ENCODE data around the gene LIPG.
"Not testable (repeated sequence)": the region's sequence is repeated elsewhere in the genome, so short reads cannot be mapped to it uniquely, and the experiment has no call there.

LIPG gene

DNA sequence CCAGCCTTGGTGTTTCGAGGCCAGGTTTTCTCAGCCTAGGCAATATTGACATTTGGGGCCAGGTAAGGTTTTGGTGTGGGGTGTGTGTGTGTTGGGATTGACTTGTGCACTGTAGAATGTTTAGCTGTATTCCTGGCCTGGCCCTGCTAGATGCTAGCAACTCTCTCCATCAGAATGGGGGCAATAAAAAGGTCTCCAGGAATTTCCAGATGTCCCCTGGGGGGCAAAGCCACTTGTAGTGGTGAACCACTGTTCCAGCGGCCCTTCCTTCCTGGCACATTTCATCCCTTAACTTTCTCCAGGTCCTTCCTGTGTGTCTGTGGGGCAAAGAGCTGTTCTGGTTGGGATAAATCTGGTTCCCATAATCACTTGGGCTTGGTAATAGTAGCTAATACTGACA lies 12.0 kb downstream of the LIPG start:
- DNase-seq (ENCODE audit: low spot score): no peak

DNA sequence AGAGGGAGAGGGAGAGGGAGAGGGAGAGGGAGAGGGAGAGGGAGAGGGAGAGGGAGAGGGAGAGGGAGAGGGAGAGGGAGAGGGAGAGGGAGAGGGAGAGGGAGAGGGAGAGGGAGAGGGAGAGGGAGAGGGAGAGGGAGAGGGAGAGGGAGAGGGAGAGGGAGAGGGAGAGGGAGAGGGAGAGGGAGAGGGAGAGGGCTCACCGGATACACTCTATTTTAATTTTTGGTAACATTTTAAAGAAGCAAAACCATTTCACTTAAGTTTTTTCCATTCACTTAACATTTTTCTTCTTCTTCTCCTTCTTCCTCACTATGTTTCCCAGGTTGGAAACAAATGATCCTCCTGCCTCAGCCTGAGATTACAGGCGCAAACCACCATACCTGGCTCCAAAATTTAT lies 17.2 kb downstream of the LIPG start:
- not testable (repeated sequence) for DNase-seq (ENCODE audit: low spot score)

DNA sequence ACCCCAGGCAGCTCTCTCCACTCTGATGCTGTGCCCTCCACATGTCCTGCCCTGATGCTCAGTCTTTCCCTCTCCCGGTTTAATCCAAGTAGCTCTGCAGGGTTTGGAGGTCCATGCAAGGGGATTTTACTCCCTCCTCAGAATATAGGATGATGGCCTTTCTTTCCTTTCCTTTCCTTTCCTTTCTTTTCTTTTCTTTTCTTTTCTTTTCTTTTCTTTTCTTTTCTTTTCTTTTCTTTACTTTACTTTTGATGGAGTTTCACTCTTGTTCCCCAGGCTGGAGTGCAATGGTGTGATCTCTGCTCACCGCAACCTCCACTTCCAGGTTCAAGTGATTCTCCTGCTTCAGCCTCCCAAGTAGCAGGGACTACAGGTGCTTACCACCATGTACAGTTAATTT lies 17.7 kb downstream of the LIPG start:
- not testable (repeated sequence) for DNase-seq (ENCODE audit: low spot score)

DNA sequence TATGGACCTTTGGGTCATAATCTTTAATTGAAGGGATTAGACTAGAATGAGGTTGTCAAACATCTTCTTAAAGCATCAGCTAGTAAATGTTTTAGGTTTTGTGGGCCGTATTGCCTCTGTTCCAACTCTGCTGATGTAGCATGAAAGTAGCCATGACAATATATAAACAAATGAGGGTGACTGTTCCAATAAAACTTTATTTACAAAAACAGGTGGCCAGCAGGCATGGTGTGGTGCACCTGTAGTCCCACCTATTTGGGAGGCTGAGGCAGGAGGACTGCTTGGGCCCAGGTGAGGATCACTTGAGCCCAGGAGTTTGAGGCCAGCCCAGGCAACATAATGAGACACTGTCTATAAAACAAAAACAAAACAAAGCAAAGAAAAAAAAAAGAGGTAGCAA lies 18.4 kb downstream of the LIPG start:
- no peak for DNase-seq (ENCODE audit: low spot score)

DNA sequence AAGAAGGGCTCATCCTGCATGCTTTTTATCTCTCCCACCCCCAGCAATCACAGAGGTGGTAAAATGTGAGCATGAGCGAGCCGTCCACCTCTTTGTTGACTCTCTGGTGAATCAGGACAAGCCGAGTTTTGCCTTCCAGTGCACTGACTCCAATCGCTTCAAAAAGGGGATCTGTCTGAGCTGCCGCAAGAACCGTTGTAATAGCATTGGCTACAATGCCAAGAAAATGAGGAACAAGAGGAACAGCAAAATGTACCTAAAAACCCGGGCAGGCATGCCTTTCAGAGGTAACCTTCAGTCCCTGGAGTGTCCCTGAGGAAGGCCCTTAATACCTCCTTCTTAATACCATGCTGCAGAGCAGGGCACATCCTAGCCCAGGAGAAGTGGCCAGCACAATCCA lies 19.5 kb downstream of the LIPG start:
- DNase-seq (ENCODE audit: low spot score): no peak

DNA sequence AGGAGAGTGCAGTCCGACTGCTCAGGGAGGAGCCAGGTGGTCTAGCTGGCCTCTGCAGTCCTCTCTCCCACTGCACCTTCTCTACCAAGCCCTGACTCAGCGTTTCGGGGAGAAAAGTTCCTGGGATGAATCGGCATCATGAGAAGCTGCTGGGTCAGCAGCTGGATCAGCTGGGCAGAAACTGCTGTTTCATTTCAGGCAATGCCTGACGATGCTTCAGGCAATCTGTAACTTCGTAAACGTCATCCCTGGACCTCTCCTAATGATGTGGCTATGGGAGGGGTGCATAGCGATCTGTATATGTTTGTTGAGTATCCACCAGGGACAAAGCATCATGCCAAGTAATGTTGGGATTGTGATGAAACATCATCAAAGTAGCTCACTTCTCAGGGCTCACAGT lies 20.7 kb downstream of the LIPG start:
- no peak for DNase-seq (ENCODE audit: low spot score)

DNA sequence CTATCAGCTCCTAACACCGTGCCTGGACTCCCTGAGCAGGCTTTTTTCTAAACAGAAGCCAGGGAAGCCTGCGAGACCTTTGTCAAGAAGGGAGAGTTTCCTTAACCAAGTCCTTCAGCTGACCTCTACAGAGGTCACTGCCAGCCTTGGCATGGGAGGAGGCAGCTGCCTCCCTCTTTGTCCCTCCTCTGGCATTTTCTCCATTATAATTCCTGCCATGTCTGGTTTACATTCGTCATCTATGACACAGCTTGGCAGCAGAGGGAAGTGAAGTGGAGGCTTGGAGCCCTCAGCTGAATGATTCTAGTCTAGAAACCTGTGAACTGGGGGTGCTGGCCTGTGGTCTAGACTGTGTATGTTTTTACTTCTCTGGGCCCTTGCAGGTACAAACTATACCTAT lies 22.5 kb downstream of the LIPG start:
- DNase-seq (ENCODE audit: low spot score): peak; percentile 34

DNA sequence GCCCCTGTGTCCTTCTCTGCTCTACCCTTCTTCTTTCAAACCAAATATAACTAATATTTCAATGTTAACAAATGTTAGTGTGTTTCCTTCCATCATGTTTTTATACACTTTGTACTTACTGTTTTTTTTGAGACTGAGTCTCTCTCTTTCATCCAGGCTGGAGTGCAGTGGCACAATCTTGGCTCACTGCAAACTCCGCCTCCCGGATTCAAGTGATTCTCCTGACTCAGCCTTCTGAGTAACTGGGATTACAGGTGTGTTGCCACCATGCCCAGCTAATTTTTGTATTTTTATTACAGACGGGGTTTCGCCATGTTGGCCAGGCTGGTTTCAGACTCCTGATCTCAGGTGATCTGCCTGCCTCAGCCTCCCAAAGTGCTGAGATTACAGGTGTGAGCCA lies 23.1 kb downstream of the LIPG start:
- not testable (repeated sequence) for DNase-seq (ENCODE audit: low spot score)

DNA sequence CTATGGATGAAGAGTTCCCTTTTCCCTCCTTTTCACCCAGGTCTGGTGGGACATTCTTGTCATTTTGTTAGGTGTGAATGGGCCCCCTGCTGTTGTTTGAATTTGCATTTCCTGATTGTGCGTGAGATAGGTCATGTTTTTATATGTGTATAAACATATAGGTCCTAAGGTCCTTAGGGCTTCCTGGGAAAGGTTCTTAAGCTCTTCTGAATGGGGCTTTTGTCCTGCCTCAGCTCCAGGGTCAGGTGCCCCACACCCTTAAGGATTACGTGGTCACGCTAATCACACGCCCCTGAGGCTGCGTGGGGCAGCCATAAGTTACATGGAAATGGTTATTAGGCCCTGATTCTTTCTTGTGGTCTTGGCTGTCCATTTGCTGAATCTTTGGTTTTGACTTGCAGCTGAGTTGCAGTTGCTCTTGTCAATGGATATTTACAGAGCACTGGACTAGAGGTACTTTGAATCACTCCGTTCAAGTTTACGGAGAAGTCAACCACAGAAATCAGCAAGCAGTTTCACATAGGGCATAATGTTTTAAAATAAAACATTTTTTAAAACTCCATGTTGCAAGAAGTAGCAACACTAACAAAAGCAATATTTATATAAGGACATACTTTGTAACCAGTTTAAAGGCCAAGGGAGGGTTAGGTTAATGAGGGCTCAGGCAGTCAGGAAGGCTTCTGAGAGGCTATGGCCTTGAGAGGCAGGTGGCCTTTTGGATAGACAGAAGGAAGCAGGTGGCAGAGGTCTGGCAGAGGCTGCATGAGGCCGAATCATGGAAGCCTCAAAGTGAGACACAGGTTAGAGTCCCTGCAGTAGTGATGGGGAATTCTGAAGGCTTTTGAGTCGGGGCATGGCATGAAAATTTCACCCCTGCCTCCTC lies 24.2 kb downstream of the LIPG start:
- no peak for DNase-seq (ENCODE audit: low spot score)

DNA sequence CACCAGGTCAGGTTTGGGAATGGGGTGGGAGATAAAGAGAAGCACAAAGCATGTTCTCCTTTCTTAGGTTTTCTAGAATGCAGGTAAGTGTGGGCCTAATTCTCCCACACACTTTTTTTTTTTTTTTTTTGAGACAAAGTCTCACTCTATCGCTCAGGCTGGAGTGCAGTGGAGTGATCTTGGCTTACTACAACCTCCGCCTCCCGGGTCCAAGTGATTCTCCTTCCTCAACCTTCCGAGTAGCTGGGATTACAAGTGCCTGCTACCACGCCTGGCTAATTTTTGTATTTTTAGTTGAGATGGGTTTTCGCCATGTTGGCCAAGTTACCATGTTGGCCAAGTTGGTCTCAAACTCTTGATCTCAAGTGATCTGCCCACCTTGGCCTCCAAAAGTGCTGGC lies 26.3 kb downstream of the LIPG start:
- DNase-seq (ENCODE audit: low spot score): no peak

DNA sequence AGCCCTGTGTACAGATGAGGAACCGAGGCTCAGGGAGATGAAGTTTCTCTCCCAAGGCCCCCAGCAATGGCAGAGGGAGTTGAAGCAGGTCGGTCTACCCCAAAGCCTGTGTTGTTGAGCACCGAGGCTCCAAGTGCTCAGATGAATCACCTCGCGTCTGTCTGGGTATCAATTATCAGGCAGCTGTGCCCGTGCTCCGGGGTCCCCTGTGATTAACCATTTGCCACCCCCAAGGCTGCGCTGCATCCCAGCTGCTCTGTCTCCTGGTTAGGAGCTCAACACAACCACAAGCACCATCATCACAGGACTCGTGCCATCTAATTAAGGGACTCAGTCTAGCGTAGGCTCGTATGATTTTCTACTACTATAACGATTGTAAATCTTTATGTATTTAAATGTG lies 27.1 kb downstream of the LIPG start:
- no peak for DNase-seq (ENCODE audit: low spot score)

DNA sequence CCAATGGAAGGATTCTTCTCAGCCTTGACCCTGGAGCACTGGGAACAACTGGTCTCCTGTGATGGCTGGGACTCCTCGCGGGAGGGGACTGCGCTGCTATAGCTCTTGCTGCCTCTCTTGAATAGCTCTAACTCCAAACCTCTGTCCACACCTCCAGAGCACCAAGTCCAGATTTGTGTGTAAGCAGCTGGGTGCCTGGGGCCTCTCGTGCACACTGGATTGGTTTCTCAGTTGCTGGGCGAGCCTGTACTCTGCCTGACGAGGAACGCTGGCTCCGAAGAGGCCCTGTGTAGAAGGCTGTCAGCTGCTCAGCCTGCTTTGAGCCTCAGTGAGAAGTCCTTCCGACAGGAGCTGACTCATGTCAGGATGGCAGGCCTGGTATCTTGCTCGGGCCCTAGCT lies 28.8 kb downstream of the LIPG start:
- no peak for DNase-seq (ENCODE audit: low spot score)

DNA sequence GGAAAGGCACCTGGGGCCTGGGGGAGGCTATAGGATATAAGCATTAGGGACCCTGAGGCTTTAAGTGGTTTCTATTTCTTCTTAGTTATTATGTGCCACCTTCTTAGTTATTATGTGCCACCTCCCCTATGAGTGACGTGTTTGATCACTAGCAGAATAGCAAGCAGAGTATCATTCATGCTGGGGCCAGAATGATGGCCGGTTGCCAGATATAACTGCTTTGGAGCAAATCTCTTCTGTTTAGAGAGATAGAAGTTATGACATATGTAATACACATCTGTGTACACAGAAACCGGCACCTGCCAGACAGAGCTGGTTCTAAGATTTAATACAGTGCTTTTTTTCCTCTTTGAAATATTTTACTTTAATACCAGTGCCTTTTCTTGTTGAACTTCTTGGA lies 29.4 kb downstream of the LIPG start:
- DNase-seq (ENCODE audit: low spot score): no peak

DNA sequence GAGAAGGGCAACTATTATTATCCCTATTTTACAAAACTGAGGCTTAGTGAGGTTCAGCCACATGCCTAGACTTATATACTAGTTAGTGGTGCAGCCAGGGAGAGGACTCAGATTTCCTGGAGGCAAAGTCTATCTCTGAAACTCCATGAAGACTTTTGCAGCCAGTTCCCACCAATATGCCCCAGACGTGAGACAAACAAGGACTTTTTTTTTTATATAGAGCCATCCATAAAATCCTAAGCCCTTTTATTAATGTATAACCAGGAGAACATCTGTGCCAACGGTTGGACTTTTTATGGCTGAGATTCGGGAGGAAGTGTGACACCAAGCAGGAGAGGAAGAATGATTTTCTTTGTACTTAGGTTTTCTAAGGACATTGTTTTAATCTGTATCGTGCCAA lies 29.9 kb downstream of the LIPG start:
- no peak for DNase-seq (ENCODE audit: low spot score)

DNA sequence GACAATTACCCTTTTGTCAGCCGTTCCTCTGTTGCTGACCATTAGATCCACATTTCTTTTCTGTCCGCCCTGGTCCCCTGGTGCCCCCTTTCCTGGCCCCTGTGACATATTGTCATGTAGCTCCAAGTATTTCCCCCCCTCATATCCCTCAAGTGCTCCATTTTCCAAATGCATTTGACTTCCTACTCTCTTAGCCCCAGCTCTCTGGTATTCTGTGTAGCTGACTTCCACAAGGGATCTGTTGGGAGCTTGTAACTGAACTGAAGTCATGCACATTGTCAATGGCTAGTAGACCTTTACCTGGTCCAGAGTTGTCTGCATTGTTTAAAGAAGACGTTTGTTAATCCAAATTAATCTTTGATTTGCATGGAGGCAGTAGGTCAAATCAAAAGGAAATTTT lies 34.8 kb downstream of the LIPG start:
- DNase-seq (ENCODE audit: low spot score): no peak

DNA sequence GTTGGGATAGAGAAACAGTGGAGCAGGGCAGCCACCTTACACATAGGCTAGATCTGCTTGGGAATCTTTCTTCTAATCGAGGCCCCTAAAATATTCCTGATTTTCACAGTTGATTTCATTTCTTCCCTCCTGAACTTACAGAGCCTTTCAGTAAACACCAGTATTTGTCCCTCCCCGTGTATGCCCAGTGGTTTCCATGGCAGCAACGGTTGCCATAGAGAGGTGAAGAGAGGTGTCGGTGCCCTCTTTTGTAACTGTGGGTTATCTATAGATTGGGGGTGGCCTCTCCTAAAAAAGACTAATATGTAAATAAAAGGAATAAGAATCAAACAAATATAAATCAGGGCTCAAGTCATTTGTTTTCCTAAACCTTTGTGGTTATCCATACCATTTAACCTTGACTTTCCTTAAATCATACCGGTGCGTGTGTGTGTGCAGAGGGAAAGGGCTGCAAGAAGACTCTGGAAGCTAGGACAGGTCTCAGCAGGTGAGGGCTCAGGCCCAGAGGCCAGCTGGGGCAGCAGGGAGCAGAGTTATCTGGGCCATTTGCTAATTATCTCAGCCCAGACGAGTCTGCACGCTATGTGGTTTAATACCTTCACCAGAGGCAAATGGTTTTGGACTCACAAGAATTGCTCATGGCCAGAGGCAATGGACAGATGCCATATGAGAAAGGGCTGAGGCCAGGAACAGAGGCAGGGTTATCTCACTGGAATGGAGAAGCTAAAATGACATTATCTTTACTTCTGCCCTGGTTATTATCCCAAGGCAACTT lies 35.5 kb downstream of the LIPG start:
- DNase-seq (ENCODE audit: low spot score): no peak

DNA sequence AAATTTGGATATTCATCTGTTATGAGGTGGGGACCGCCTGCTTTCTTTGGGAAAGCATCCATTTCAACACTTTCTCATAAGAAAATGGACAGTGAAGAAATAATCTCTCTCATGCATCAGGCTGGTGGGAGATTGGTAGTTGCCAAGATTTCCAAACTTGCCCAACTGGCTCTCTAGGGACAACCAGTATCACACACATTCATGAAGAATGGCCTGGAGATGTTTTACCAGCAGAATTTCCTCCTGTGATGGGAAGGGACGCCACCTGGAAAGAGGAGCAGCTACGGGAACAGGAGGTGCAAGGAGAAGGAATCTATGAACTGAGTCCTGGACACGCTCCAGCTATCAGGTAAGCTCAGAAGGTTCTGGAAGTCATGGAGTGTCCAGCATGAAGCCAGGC lies 39.4 kb downstream of the LIPG start:
- DNase-seq (ENCODE audit: low spot score): no peak

DNA sequence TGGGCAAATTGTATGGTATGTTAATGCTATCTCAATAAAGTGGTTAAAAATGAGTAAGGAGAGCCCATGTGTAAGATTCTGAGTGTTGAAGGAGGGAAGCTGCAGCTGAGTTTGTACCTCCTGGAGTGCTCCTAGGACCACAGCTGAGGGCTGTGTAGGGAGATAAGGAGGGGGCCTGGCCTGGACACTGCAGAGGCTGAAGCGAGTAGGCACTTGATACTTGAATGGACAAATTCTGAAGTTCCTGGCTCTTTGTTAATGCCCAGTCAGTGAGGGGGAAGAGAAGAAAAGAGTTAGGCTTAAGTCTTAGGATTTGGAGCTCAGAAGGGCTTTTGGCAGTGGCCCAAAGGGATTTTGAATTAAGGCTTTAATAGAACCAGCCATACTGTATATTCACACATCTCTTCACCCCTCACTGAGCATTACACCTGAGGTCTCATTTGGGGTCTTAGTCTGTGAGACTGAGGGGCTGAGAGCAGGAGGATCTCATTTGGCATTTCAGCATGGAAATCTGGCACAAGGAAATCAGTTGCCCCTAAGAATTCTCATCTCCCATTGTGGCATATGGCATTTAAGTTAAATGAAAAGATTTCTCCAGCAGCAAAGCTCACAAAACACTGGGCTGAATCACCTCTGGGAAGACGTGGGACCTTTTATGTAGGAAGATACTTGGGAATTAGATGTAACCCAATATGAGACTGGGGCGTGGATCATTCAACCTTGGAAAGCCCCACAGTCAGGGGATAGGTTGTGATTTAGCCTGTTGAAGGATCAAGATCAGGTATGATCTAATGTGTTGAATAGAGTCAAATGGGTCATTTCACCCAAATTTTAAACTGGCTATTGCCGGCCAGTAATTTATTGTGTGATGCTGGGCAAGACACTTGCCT lies 46.8 kb downstream of the LIPG start:
- DNase-seq (ENCODE audit: low spot score): no peak

DNA sequence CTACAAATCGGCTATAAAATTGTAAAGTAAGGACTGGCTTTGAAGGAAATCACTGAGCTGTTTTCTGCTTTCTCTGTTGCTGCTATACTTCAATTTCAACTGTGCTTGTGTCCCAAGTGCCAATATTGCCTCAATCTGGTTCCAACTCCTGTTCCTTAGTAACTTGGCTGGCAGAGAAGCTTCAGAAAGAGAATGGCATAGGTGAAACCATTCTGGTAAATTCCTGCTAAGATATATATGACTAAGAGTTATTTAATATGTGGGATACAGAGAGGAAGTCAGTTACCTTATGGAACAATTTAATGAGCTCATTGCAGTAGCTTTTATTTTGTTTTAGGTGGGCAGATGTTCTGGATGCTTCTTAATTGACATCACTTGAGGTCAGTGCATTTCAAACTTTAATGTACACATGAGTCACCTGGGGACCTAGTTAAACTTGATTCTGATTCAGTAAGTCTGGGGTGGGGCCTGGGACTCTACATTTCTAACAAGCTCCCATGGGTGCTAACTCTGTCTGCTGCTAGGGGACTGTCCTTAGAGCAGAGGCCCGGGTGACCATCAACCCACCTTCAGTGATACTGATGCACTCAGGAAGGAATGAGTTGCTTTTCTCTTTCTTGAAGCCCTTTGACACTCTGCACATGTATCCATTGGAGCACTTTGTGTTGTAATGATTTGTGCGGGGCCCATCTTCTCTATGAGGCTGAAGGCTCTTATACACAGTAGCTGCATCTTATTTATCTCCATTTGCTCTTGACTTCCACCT lies 47.6 kb downstream of the LIPG start:
- no peak for DNase-seq (ENCODE audit: low spot score)

DNA sequence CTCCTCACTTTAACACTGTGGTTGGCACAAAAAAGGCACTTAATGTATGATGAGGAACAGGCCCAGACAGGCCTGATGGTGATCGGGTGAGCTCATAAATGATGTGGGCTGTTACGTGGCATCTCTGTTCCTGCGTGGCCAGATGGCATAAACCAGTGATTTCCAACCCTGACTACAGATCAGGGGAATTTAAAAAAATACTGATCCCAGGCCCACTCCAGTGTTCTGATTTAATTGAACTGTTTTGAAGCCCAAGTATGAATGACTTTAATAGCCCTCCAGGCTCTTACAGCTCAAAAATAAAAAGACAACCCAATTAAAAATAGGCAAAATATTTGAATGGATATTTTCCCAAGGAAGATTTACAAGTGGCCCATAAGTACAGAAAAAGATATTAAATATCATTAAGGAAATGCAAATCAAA lies 48.2 kb downstream of the LIPG start:
- no peak for DNase-seq (ENCODE audit: low spot score)

DNA sequence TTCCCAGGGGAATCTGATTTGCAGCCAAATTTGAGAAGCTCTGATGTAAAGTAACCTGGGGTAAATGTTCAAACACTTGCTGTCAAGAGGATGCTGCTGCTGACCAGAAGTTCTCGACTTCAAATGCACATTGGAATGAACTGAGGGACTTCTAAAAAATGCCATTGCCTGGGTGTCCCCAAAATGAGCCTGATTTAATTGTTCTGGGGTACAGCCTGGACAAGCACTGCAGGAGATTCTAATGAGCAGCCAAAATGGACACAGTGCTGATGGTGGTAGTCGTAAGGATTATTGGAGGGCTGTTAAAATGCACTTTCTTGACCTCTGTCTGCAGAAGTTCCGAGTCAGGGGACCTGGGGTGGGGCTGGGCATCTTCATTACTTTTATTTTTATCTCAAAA lies 49.5 kb downstream of the LIPG start:
- DNase-seq (ENCODE audit: low spot score): no peak

Measured in pons (tissue), 1 donor.